IPS-18c (cell line): Measurements from ENCODE around the gene GNAZ.
"Not testable (repeated sequence)": the region's sequence is repeated elsewhere in the genome, so short reads cannot be mapped to it uniquely, and the experiment has no call there.

ENCODE experiments used
- H3K4me3 ChIP-seq: 2 replicates; pipeline ENCODE4 v1.7.0; 2013; ENCODE audit warnings: low read depth, mild to moderate bottlenecking, low read length, moderate library complexity; ENCODE audit not compliant: insufficient read depth
- H3K9me3 ChIP-seq: one replicate; pipeline ENCODE4 v1.6.1; 2013; ENCODE audit warnings: mild to moderate bottlenecking, low read length, moderate library complexity; ENCODE audit not compliant: control insufficient read depth, insufficient read depth

The GNAZ gene

GRCh38 chr22:23070418-23071229 is at the start of gene GNAZ:
Gene GNAZ (plus strand): TSS chr22:23070519. CDS start chr22:23095696, 25,177 bp downstream.
- Histone ChIP-seq H3K4me3 (peak within 1 kb of the TSS; percentile 74), H3K9me3 (no peaks in the 10 kb centered on the region)

- H3K4me3 ChIP-seq: no peak overlapping the region
- H3K9me3 ChIP-seq: no peaks in the 10 kb centered on the region
These were observed 49.5 kb upstream of the GNAZ start for GRCh38 chr22:23020659-23021293.

GRCh38 chr22:23021660-23022353 is 48.5 kb upstream of the GNAZ start:
- not testable (repeated sequence) for H3K9me3 ChIP-seq, H3K4me3 ChIP-seq

- H3K9me3 ChIP-seq: no peaks in the 10 kb centered on the region
- H3K4me3 ChIP-seq: no peak overlapping the region
These were observed 47.0 kb upstream of the GNAZ start for GRCh38 chr22:23023294-23023693.

GRCh38 chr22:23026777-23027176 is 43.5 kb upstream of the GNAZ start:
- Histone ChIP-seq H3K9me3 (peaks cover 6% of the 10 kb centered on the region), H3K4me3 (no peak overlapping the region)

- not testable (repeated sequence) for H3K9me3 ChIP-seq, H3K4me3 ChIP-seq
These were observed 42.5 kb upstream of the GNAZ start for GRCh38 chr22:23027849-23028248.

GRCh38 chr22:23029521-23030228 is 40.6 kb upstream of the GNAZ start:
- H3K9me3 ChIP-seq: peaks cover 6% of the 10 kb centered on the region
- no peak overlapping the region for H3K4me3 ChIP-seq

- Histone ChIP-seq H3K4me3 (no peak overlapping the region), H3K9me3 (peaks cover 6% of the 10 kb centered on the region)
These were observed 38.9 kb upstream of the GNAZ start for GRCh38 chr22:23031381-23031780.

GRCh38 chr22:23031786-23032185 is 38.5 kb upstream of the GNAZ start:
- peaks cover 6% of the 10 kb centered on the region for H3K9me3 ChIP-seq

GRCh38 chr22:23032658-23033057 is 37.7 kb upstream of the GNAZ start:
- Histone ChIP-seq H3K4me3 (no peak overlapping the region), H3K9me3 (peaks cover 6% of the 10 kb centered on the region)

More at GRCh38 chr22:23031786-23032185, 38.5 kb upstream of the GNAZ start:
- H3K4me3 ChIP-seq: no peak overlapping the region; the same call in 1 of the 2 replicates

- H3K9me3 ChIP-seq: peaks cover 6% of the 10 kb centered on the region
- H3K4me3 ChIP-seq: no peak overlapping the region
These were observed 37.0 kb upstream of the GNAZ start for GRCh38 chr22:23033116-23033905.

- no peak overlapping the region for H3K4me3 ChIP-seq
- H3K9me3 ChIP-seq: peaks cover 6% of the 10 kb centered on the region
These were observed 35.4 kb upstream of the GNAZ start for GRCh38 chr22:23034621-23035556.

- H3K9me3 ChIP-seq: peaks cover 6% of the 10 kb centered on the region
- H3K4me3 ChIP-seq: no peak overlapping the region
These were observed 34.6 kb upstream of the GNAZ start for GRCh38 chr22:23035557-23036277.

- H3K9me3 ChIP-seq: no peaks in the 10 kb centered on the region
These were observed 33.5 kb upstream of the GNAZ start for GRCh38 chr22:23036684-23037428.

More at GRCh38 chr22:23036684-23037428, 33.5 kb upstream of the GNAZ start:
- H3K4me3 ChIP-seq: no peak overlapping the region
